PC-3 (cell line): ENCODE data around the gene SMG9.

Experiments
- EZH2 ChIP-seq: fragments of 300-600 bp; sonication (generic); IDR thresholded peaks from one replicate; pipeline ENCODE4 v1.6.1; 2017; ENCODE audit warnings: antibody characterized with exemption, mild to moderate bottlenecking, low read length; ENCODE audit not compliant: unreplicated experiment
- EZH2phosphoT487 ChIP-seq: fragments of 300-600 bp; sonication (generic); IDR thresholded peaks from 2 replicates; pipeline ENCODE4 v1.6.1; 2018; ENCODE audit warnings: mild to moderate bottlenecking, antibody characterized with exemption, low read length, borderline replicate concordance
- TF ChIP-seq, protein P1 (sequence below): fragments of 300-600 bp; sonication (generic); conservative IDR thresholded peaks from 2 replicates; pipeline ENCODE4 v1.5.1; 2017; ENCODE audit warnings: antibody characterized with exemption, low read depth, mild to moderate bottlenecking, low read length

GRCh38 chr19:43775299-43775890, 20.6 kb upstream of the SMG9 start:
- TF ChIP-seq, protein P1, sequence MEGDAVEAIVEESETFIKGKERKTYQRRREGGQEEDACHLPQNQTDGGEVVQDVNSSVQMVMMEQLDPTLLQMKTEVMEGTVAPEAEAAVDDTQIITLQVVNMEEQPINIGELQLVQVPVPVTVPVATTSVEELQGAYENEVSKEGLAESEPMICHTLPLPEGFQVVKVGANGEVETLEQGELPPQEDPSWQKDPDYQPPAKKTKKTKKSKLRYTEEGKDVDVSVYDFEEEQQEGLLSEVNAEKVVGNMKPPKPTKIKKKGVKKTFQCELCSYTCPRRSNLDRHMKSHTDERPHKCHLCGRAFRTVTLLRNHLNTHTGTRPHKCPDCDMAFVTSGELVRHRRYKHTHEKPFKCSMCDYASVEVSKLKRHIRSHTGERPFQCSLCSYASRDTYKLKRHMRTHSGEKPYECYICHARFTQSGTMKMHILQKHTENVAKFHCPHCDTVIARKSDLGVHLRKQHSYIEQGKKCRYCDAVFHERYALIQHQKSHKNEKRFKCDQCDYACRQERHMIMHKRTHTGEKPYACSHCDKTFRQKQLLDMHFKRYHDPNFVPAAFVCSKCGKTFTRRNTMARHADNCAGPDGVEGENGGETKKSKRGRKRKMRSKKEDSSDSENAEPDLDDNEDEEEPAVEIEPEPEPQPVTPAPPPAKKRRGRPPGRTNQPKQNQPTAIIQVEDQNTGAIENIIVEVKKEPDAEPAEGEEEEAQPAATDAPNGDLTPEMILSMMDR, result no peak
- no peak for TF ChIP-seq EZH2
- TF ChIP-seq EZH2phosphoT487, result no peak
